Ishikawa (cell line): ENCODE results near the gene PITPNC1.

ENCODE experiments used
- CEBPB ChIP-seq: IDR thresholded peaks from 2 replicates; pipeline ENCODE4 v1.6.1; 2012
- CREB1 ChIP-seq: IDR thresholded peaks from 2 replicates; pipeline ENCODE4 v1.6.1; 2012; ENCODE audit warnings: low read depth
- EGR1 ChIP-seq: IDR thresholded peaks from 2 replicates; pipeline ENCODE4 v1.6.1; 2012
- EP300 ChIP-seq: IDR thresholded peaks from 2 replicates; pipeline ENCODE4 v1.6.1; 2012; ENCODE audit warnings: borderline replicate concordance
- FOXM1 ChIP-seq: IDR thresholded peaks from 2 replicates; pipeline ENCODE4 v1.6.1; 2012; ENCODE audit warnings: low read depth, borderline replicate concordance
- MAX ChIP-seq: IDR thresholded peaks from 2 replicates; pipeline ENCODE4 v1.6.1; 2012
- NFIC ChIP-seq: IDR thresholded peaks from 2 replicates; pipeline ENCODE4 v1.6.1; 2012
- RAD21 ChIP-seq: IDR thresholded peaks from 2 replicates; pipeline ENCODE4 v1.6.1; 2012; ENCODE audit warnings: low read depth
- REST ChIP-seq: IDR thresholded peaks from 2 replicates; pipeline ENCODE4 v1.6.1; 2012; ENCODE audit warnings: low read depth, mild to moderate bottlenecking
- TAF1 ChIP-seq: IDR thresholded peaks from 2 replicates; pipeline ENCODE4 v1.6.1; 2012; ENCODE audit warnings: low read depth, mild to moderate bottlenecking
- TCF12 ChIP-seq: IDR thresholded peaks from 2 replicates; pipeline ENCODE4 v1.6.1; 2012; ENCODE audit warnings: low read depth
- TEAD4 ChIP-seq: IDR thresholded peaks from 2 replicates; pipeline ENCODE4 v1.6.1; 2012
- YY1 ChIP-seq: IDR thresholded peaks from 2 replicates; pipeline ENCODE4 v1.6.1; 2012; ENCODE audit warnings: low read depth
- ZBTB7A ChIP-seq: IDR thresholded peaks from 2 replicates; pipeline ENCODE4 v1.6.1; 2012; ENCODE audit warnings: low read depth
- TF ChIP-seq, protein P1 (sequence below): IDR thresholded peaks from 2 replicates; pipeline ENCODE4 v1.6.1; 2012

PITPNC1 gene

DNA sequence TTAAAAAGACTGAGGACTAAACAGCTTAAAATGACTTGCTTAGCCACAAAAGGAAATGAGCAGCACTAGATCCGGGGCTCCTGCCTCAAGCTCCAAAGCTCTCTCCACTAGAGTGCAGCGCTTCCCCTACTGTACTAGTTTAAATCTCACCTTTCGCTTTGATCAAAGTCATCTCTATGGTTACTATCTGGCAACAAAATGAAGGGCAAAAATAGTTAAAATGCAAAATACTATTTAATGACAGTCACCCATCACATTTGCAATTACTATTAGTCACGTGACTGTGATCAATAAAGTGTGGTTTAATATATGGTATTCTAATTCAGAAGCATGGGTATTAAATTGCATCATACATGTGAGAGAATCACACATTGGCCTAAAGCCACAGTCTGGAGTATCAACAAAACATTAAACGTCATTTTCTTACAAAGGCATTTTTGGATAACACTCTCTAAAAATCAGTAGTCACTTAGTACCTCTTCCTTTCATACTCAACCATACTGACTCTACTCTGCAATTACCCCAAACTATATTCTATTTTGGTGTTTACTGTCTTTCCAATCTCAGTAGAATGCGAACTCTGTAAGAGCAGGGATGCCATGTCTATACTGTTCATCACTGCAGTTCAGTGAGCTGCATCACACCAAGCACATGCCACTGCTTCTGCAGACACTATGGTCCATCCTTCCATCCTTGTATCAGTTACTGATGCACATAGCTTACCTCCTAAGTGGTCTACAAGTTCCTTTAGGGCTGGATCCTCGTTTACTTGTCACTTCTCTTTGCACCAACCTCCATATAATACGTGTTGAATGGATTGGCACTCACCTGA is 16.9 kb upstream of the PITPNC1 start:
- TF ChIP-seq YY1 (no peak), NFIC (no peak), REST (no peak), EP300 (no peak), ZBTB7A (no peak), EGR1 (no peak), MAX (no peak)
- TF ChIP-seq, protein P1, sequence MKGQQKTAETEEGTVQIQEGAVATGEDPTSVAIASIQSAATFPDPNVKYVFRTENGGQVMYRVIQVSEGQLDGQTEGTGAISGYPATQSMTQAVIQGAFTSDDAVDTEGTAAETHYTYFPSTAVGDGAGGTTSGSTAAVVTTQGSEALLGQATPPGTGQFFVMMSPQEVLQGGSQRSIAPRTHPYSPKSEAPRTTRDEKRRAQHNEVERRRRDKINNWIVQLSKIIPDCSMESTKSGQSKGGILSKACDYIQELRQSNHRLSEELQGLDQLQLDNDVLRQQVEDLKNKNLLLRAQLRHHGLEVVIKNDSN, result no peak

- TF ChIP-seq EP300 (no peak), NFIC (no peak), RAD21 (no peak), ZBTB7A (no peak), TCF12 (no peak), YY1 (no peak), FOXM1 (no peak), CEBPB (no peak), EGR1 (no peak), TEAD4 (no peak), MAX (no peak), TAF1 (no peak), CREB1 (no peak), REST (no peak)
- TF ChIP-seq, protein P1, result no peak
These were observed 16.2 kb upstream of the PITPNC1 start for GRCh38 chr17:67360880-67361279.

DNA sequence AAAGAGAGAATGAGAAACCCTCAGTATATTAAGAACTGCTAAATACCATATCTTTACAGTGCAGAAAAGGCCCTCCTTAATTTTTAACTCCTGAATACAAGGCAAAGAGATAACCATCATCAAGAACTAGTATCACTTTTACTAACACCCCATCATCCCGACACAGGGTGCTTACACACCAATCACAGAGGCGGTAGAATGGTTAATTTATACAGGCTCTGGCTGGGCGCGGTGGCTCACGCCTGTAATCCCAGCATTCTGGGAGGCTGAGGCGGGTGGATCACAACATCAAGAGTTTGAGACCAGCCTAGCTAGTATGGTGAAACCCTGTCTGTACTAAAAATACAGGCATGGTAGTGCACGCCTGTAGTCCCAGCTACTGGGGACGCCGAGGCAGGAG is 14.9 kb upstream of the PITPNC1 start:
- TF ChIP-seq CREB1 (no peak), EP300 (no peak), FOXM1 (no peak), NFIC (no peak), YY1 (no peak), ZBTB7A (no peak), REST (no peak), MAX (no peak), EGR1 (no peak), TEAD4 (no peak), TAF1 (no peak), RAD21 (no peak), TCF12 (no peak), CEBPB (no peak)
- TF ChIP-seq, protein P1, result no peak
